ENCODE measurements around the gene ALPK1.

The ALPK1 gene

DNA sequence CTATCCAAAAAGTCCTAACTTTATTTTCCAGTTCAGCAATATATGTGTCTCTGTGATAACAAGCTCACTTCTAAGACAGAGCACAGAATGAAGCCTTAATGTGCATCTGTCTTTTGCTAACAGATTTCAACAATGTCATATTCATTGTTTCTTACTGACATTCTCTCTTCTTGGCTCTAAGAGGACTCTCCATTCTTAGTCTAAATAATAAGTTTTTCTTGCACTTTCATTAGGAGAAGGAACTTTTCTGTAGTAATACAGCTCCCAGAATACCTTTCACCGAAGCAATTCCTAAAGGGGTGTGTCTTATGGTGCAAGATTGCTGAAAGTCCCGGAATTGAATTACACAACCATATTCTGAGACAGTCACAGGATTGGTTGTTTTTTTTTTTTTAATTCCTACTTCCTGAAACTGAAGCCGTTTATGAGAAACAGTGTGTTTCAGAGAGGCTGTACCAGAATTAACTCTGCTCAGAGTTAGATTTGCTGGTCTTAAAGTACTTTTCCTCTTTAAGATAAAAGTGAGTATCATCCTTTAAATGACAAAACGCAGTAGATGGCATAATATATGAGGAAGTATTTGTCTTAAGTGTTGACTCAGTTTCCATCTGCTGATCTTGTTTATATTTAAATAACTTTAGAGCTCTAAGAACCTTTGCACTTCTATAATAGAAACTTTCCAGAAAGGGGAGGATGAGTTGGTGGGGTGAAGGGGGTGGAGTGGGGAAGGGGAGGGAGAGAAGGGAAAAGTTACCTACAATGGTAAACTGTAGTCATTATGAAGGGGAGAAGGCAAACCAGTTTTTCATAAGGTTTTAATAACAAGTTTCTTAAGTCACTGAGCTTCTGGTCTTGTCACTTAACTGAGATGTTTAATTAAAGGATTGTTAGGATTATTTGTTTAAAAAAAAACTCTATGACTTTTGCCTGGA is at the start of gene ALPK1:
ALPK1 (plus strand) TSS at position 421 of the 932 bp plus-strand sequence.
- peak within 1 kb of the TSS; percentile 79 for H3K4me3 Mint-ChIP-seq
- H3K4me1 Mint-ChIP-seq (ENCODE audit: low read depth), result peaks cover 27% of the 10 kb centered on the region
- H3K36me3 Mint-ChIP-seq (ENCODE audit: low read depth), result no peaks in the 10 kb centered on the region
- H3K27me3 Mint-ChIP-seq, result no peaks in the 10 kb centered on the region
- H3K9me3 Mint-ChIP-seq, result no peaks in the 10 kb centered on the region
- H3K27ac Mint-ChIP-seq, result peak within 1 kb of the TSS; percentile 77

DNA sequence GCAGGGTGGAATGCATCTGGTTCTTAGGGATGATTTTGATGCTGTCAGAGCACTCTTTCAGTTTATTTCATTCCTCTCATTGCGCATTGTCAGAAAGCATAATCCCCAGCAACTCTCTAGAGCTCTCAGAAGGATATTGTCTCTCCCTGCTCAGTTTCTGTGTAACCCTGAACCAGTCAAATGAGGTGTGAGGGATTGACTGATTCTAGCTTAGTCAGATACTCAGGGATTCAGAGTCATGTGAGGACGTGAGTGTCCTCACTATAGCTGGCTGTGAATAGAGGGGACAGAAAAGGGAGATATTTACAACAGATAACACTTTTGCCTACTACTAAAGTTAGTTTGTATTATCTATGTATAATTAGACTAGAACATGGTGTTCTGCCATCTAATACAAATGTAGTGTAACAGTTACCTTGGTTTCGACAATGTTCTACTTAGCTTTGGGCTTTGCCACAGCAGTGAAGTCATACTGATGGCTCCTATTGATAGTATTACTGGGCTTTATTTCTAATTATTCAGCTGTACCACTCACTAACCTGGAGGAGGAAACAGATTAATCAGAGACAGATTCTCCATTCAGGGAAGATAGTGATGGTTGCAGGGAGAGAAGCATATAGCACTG is 46.0 kb upstream of the ALPK1 start:
- Mint-ChIP-seq H3K9me3 (no peaks in the 10 kb centered on the region), H3K4me3 (no peak overlapping the region), H3K27ac (no peak overlapping the region), H3K27me3 (no peaks in the 10 kb centered on the region), H3K36me3 (ENCODE audit: low read depth) (peaks cover 4% of the 10 kb centered on the region), H3K4me1 (ENCODE audit: low read depth) (peaks cover 4% of the 10 kb centered on the region)

DNA sequence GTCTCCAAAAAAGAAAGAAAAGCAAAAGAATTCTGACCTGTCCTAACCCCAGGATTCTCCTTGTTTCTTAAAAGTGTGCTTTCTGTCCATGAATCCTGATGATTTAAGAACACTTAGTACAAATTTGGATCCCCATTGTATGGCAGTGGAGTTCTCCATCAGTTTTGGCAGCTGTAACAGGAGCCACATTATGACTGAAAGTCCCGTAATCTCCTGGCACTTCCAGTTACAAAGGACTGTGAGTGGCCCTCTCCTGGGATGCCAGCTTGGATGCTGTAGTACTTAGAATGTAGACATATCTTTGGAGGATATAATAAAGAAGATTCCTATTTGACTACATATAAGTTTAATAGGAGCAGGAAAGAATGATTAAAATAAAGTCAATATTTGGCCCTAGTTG is 44.9 kb upstream of the ALPK1 start:
- Mint-ChIP-seq H3K9me3 (no peaks in the 10 kb centered on the region), H3K27me3 (no peaks in the 10 kb centered on the region), H3K27ac (no peak overlapping the region), H3K4me3 (no peak overlapping the region), H3K4me1 (ENCODE audit: low read depth) (peaks cover 4% of the 10 kb centered on the region), H3K36me3 (ENCODE audit: low read depth) (peaks cover 4% of the 10 kb centered on the region)

DNA sequence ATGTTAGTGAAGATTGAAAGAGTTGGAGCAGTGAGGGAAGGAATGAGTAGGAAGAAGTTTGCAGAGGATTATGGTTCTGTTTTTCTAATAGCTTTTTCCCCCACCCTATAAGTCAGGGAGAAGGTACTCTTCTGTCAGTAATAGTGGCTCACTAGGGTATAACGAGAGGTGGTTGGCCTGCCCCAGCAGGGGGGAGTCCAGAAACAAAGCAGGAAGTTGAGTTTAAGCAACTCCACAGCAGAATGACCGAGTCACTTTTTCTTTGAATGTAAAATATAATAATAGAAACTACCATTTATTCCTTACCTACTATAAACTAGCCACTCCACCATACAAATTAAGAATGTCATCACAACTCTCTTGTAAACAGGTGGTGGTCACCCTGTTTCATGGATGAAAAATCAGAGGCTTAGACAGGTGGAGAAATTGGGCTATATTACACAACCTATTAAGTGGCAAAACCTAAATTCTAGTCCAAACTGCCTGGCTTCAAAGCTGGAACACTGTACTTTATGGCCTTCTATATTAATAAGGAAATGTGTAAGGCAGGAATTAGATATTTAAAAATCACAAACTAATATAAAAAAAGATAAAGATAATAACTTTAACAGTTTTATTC is 43.7 kb upstream of the ALPK1 start:
- Mint-ChIP-seq H3K27me3 (no peaks in the 10 kb centered on the region), H3K36me3 (ENCODE audit: low read depth) (peaks cover 4% of the 10 kb centered on the region), H3K4me1 (ENCODE audit: low read depth) (peaks cover 4% of the 10 kb centered on the region), H3K27ac (no peak overlapping the region), H3K4me3 (no peak overlapping the region), H3K9me3 (no peaks in the 10 kb centered on the region)

DNA sequence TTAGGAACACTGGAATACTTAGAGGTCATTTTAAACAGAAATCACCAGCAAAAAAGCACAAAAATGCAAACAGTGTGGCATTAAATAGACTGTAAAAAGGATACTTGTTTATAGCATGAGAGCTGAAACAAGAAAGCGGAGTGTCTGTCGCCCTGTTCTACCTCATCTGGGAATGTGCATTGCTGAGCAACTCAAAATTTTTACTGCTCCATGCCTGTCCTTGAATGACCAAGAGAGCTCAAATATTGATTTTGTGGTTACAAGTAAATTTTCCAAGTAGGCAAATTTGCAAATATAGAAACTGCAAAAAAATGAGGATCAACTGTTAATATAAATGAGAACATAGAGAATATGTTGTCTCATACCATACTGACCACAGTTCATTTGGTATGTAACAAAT is 40.1 kb upstream of the ALPK1 start:
- Mint-ChIP-seq H3K27me3 (no peaks in the 10 kb centered on the region), H3K36me3 (ENCODE audit: low read depth) (peaks cover 4% of the 10 kb centered on the region), H3K4me3 (no peak overlapping the region), H3K4me1 (ENCODE audit: low read depth) (peaks cover 4% of the 10 kb centered on the region), H3K9me3 (no peaks in the 10 kb centered on the region), H3K27ac (no peak overlapping the region)

DNA sequence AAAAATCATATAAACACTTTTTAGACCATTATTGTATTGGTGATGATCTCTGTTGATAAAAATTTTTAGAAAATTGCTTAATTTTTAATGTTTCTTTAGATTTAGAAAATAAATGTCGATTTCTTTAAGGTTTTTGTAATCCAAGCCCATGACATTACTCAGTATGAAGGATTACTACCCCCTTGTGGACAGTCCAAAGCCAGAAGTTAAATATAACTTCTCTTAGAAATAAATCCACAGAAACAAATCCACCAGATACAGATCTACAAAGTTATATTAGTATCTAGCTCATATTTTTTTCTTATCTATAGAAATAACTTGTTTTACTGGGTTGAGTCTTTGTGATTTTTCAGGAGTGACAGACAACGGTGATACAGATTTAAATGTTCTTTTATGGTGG is 30.3 kb upstream of the ALPK1 start:
- H3K4me3 Mint-ChIP-seq, result no peak overlapping the region
- peaks cover 40% of the 10 kb centered on the region for H3K36me3 Mint-ChIP-seq (ENCODE audit: low read depth)
- H3K27ac Mint-ChIP-seq, result no peak overlapping the region
- peaks cover 28% of the 10 kb centered on the region for H3K4me1 Mint-ChIP-seq (ENCODE audit: low read depth)
- no peaks in the 10 kb centered on the region for H3K9me3 Mint-ChIP-seq
- no peaks in the 10 kb centered on the region for H3K27me3 Mint-ChIP-seq

DNA sequence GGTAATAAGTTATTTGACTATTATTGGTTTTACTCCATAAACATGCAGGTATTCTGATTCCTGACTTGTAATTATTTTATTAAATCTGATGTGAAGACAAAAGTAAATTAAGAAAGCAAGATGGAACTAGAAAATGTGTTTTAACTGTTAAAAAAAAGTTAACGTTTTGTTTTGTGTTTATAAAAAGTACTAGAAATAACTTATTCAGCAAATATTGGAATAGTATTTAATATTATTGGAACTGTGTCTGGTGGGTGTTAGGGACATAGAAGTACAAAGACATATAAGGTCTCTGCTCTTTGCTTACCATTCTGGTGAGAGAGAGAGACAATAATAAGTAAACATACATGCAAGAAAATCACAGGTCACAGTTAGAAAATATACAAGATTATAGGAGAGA is 27.1 kb upstream of the ALPK1 start:
- peaks cover 36% of the 10 kb centered on the region for H3K36me3 Mint-ChIP-seq (ENCODE audit: low read depth)
- H3K9me3 Mint-ChIP-seq, result no peaks in the 10 kb centered on the region
- H3K4me1 Mint-ChIP-seq (ENCODE audit: low read depth), result peaks cover 55% of the 10 kb centered on the region
- peak overlapping the region; percentile 39 for H3K27ac Mint-ChIP-seq
- no peaks in the 10 kb centered on the region for H3K27me3 Mint-ChIP-seq
- no peak overlapping the region for H3K4me3 Mint-ChIP-seq

DNA sequence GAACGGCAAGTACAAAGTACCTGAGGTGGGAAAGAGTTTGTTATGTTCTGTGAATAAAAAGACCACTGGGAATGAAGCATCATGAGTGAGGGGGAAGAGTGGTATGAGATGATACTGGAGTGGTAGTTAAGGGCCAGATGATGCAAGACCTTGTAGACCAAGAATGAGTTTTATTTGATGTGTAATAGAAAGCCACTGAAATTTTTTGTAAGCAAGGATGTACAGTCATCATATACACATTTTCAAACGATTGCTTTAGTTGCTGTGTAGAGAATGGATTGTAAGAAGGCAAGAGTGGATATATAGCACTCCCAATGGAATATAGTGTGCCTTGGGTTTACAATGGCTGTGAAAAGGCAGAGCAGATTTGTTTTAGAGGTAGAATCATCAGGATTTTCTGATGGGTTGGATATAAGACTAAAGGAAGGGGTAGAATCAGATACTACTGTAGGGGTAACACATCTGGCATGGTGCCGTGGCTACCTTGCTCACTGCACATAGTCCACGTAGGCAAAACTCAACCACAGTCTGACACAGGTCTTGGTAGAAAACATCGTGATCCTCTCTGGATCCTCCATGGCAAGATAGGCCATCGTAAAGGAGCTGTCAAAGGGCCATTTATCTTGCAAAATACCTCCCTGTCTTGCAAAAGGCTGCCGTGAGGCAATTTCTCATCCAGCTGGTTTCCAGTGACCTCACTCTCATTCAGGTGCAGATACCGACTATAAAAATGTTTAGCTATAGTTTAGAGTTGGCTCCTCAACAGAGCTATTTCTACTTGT is 26.3 kb upstream of the ALPK1 start:
- Mint-ChIP-seq H3K27ac (peak overlapping the region; percentile 39), H3K36me3 (ENCODE audit: low read depth) (peaks cover 41% of the 10 kb centered on the region), H3K9me3 (no peaks in the 10 kb centered on the region), H3K27me3 (no peaks in the 10 kb centered on the region), H3K4me3 (no peak overlapping the region), H3K4me1 (ENCODE audit: low read depth) (peaks cover 58% of the 10 kb centered on the region)

DNA sequence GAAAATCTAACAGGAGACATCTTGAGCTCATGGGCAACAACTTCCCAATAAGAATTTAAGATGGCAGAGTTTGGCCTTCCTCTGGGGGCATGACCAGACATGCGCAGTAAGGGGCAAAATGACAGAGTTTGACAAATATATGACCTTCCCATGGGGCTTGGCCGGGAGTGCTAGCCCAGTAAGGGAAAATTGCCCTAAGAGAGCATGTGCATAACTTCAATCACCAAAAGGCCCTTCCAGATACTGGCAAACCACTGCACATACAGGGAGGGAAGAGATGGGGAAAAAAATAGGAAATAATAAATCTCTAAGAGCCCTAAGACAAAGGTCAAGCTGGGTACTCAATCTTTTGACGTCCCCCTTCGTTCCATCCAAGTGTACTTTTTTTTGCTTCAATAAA is 24.9 kb upstream of the ALPK1 start:
- H3K4me1 Mint-ChIP-seq (ENCODE audit: low read depth), result peaks cover 61% of the 10 kb centered on the region
- peaks cover 48% of the 10 kb centered on the region for H3K36me3 Mint-ChIP-seq (ENCODE audit: low read depth)
- no peaks in the 10 kb centered on the region for H3K27me3 Mint-ChIP-seq
- no peak overlapping the region for H3K4me3 Mint-ChIP-seq
- H3K27ac Mint-ChIP-seq, result peak overlapping the region; percentile 8
- no peaks in the 10 kb centered on the region for H3K9me3 Mint-ChIP-seq

DNA sequence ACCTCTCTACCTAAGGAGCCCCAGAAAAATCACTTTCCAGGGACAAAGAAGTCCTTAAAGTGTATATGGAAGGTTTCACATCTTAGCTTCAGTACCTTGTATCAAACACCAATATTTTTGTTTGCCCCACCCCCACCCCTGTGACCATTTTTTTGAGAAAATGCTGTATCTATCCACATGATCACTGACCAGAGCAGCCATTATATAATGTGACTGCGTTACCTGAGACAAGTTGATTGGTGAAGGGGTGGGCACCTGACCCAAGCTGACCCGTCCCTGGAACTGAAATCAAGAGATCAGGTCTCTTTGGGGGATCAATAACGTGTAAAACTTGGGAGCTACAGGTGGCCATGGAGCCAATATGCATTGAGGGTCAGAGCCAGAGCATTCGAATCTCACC is 22.2 kb upstream of the ALPK1 start:
- no peaks in the 10 kb centered on the region for H3K27me3 Mint-ChIP-seq
- peaks cover 42% of the 10 kb centered on the region for H3K36me3 Mint-ChIP-seq (ENCODE audit: low read depth)
- no peak overlapping the region for H3K27ac Mint-ChIP-seq
- no peak overlapping the region for H3K4me3 Mint-ChIP-seq
- peaks cover 78% of the 10 kb centered on the region for H3K4me1 Mint-ChIP-seq (ENCODE audit: low read depth)
- no peaks in the 10 kb centered on the region for H3K9me3 Mint-ChIP-seq

DNA sequence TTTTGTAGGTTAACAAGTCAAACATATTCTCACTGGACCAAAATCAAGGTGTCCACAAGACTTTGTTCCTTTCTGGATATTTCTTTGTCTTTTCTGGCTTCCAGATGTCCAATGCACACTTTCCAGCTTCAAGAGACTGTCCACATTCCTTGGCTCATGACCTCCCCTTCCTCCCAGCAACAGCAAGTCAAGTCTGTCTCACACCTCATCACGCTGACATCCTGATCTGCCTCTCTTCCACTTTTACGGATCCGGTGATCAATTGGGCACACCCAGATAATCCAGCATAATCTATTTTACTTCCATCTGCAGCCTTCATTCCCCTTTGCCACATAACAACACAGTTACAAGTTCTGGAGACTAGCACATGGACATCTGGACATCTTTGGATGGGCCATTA is 21.1 kb upstream of the ALPK1 start:
- Mint-ChIP-seq H3K27ac (peak overlapping the region; percentile 14), H3K4me1 (ENCODE audit: low read depth) (peaks cover 78% of the 10 kb centered on the region), H3K27me3 (no peaks in the 10 kb centered on the region), H3K4me3 (no peak overlapping the region), H3K36me3 (ENCODE audit: low read depth) (peaks cover 37% of the 10 kb centered on the region), H3K9me3 (no peaks in the 10 kb centered on the region)

DNA sequence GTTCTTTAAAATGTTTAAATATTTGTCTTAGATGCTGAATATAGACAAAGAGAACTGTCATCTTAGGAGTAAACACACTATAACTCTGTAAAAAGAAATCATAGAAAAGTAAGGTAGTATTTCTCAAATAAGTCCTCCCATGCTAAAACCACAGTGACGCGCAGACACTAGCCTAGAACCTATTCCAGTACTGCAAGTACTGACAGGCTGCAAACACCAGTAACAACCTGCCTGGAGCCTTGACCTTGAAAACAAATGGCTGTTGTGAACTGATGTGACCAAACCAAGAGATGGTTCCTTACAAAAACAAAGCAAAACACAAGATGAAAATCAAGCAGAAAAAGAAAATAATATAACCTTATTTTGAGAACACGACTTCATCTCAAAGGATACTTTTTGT is 19.9 kb upstream of the ALPK1 start:
- no peak overlapping the region for H3K4me3 Mint-ChIP-seq
- peaks cover 78% of the 10 kb centered on the region for H3K4me1 Mint-ChIP-seq (ENCODE audit: low read depth)
- H3K9me3 Mint-ChIP-seq, result no peaks in the 10 kb centered on the region
- H3K27ac Mint-ChIP-seq, result peak overlapping the region; percentile 69
- peaks cover 41% of the 10 kb centered on the region for H3K36me3 Mint-ChIP-seq (ENCODE audit: low read depth)
- no peaks in the 10 kb centered on the region for H3K27me3 Mint-ChIP-seq

DNA sequence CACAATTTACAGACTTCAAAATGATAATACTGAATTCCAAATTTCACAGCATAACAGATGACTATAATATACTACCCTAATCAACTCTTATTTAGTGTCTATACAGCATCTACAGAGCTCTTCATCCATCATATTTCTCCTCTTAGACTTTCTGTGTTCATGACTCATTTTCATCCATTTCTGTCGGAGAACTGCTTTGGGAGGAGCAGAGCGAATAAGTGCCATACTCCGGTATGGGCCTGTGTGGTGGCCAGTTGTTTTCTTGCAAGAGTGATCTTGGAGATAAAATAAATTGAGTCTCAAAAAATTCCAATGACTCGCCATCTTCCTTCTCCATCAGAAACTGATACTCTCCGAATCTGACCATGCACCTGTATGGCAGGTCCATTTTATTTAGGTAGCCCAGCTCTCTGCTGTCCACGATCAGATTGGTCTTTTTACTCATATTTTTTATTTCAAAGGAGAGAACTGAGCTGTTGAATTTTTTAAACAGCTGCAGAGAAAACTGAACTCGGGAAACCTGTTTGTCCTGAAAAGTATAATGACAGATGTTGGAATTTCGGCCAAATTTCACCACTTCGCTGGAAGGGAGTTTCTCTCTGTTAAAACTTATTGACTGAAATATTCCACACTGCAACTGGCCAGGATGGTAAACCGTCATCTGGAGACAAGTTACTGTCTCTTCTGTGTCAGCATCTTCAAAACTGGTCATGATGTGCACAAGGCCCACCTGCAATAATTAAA is 19.3 kb upstream of the ALPK1 start:
- no peaks in the 10 kb centered on the region for H3K27me3 Mint-ChIP-seq
- H3K4me1 Mint-ChIP-seq (ENCODE audit: low read depth), result peaks cover 78% of the 10 kb centered on the region
- H3K27ac Mint-ChIP-seq, result peak overlapping the region; percentile 2
- peaks cover 48% of the 10 kb centered on the region for H3K36me3 Mint-ChIP-seq (ENCODE audit: low read depth)
- H3K9me3 Mint-ChIP-seq, result no peaks in the 10 kb centered on the region
- no peak overlapping the region for H3K4me3 Mint-ChIP-seq
